HG03457 (cell line): ENCODE measurements around the gene PDLIM7.

Experiments
- ATAC-seq: cut with Tn5 transposase; IDR thresholded peaks from one replicate; pipeline ENCODE4 v1.9.1; 2021; ENCODE audit warnings: moderate number of reproducible peaks; ENCODE audit not compliant: unreplicated experiment

PDLIM7 gene

GRCh38 chr5:177507596-177508220, 10.3 kb upstream of the PDLIM7 start:
- ATAC-seq = no peak

GRCh38 chr5:177507165-177507564, 9.8 kb upstream of the PDLIM7 start:
- no peak for ATAC-seq

GRCh38 chr5:177505075-177505474, 7.7 kb upstream of the PDLIM7 start:
- no peak for ATAC-seq

- ATAC-seq = no peak
These were observed 7.0 kb upstream of the PDLIM7 start for GRCh38 chr5:177504086-177505056.

- no peak for ATAC-seq
These were observed 6.1 kb upstream of the PDLIM7 start for GRCh38 chr5:177503351-177504085.

GRCh38 chr5:177502886-177503285, 5.5 kb upstream of the PDLIM7 start:
- ATAC-seq = no peak

- no peak for ATAC-seq
These were observed 4.7 kb upstream of the PDLIM7 start for GRCh38 chr5:177501874-177502678.

- ATAC-seq = no peak
These were observed 3.5 kb upstream of the PDLIM7 start for GRCh38 chr5:177500685-177501522.

- no peak for ATAC-seq
These were observed 2.4 kb upstream of the PDLIM7 start for GRCh38 chr5:177499842-177500241.

- ATAC-seq = no peak
These were observed 796 bp upstream of the PDLIM7 start for GRCh38 chr5:177498013-177498787.

GRCh38 chr5:177496727-177497291, 595 bp downstream of the PDLIM7 start:
- ATAC-seq = no peak

- no peak for ATAC-seq
These were observed 1.2 kb downstream of the PDLIM7 start for GRCh38 chr5:177496070-177496726.

GRCh38 chr5:177495243-177496060, 2.0 kb downstream of the PDLIM7 start:
- no peak for ATAC-seq

- no peak for ATAC-seq
These were observed 2.8 kb downstream of the PDLIM7 start for GRCh38 chr5:177494346-177495195.

- no peak for ATAC-seq
These were observed 3.5 kb downstream of the PDLIM7 start for GRCh38 chr5:177493795-177494345.

- no peak for ATAC-seq
These were observed 4.6 kb downstream of the PDLIM7 start for GRCh38 chr5:177492841-177493240.
